Hippocampal formation (tissue), 2 donors: ENCODE measurements around the gene NUB1.

Source experiments
- DNase-seq, 2 donors: peaks; one replicate each; lab custom pipeline; 2025; lab: John Stamatoyannopoulos, UW

The NUB1 gene

GRCh38 chr7:151345576-151346469 lies 4.2 kb downstream of the NUB1 start:
- DNase-seq = no peak

GRCh38 chr7:151346470-151346769 lies 4.8 kb downstream of the NUB1 start:
- no peak for DNase-seq

- no peak for DNase-seq
Measured at GRCh38 chr7:151347200-151347599, 5.6 kb downstream of the NUB1 start.

- DNase-seq = no peak
Measured at GRCh38 chr7:151348970-151349369, 7.4 kb downstream of the NUB1 start.

GRCh38 chr7:151349507-151349853 lies 7.9 kb downstream of the NUB1 start:
- DNase-seq = no peak

- no peak for DNase-seq
Measured at GRCh38 chr7:151351027-151351426, 9.4 kb downstream of the NUB1 start.

- no peak for DNase-seq
Measured at GRCh38 chr7:151351967-151352366, 10.4 kb downstream of the NUB1 start.

GRCh38 chr7:151352512-151352911 lies 10.9 kb downstream of the NUB1 start:
- DNase-seq = no peak

GRCh38 chr7:151361193-151361959 lies 19.8 kb downstream of the NUB1 start:
- DNase-seq = no peak

- no peak for DNase-seq
Measured at GRCh38 chr7:151363182-151363581, 21.6 kb downstream of the NUB1 start.

GRCh38 chr7:151366166-151366879 lies 24.7 kb downstream of the NUB1 start:
- DNase-seq = no peak

- DNase-seq = no peak
Measured at GRCh38 chr7:151366880-151367222, 25.2 kb downstream of the NUB1 start.

GRCh38 chr7:151367284-151367683 lies 25.7 kb downstream of the NUB1 start:
- DNase-seq = no peak

GRCh38 chr7:151368136-151368571 lies 26.5 kb downstream of the NUB1 start:
- peak; percentile 48 to 64 for DNase-seq

GRCh38 chr7:151371266-151371665 lies 29.7 kb downstream of the NUB1 start:
- DNase-seq = no peak

GRCh38 chr7:151372612-151373265 lies 31.1 kb downstream of the NUB1 start:
- no peak for DNase-seq

- DNase-seq = no peak
Measured at GRCh38 chr7:151373599-151373998, 32.0 kb downstream of the NUB1 start.

- DNase-seq = no peak
Measured at GRCh38 chr7:151374139-151374538, 32.5 kb downstream of the NUB1 start.

- DNase-seq = no peak
Measured at GRCh38 chr7:151374726-151375125, 33.1 kb downstream of the NUB1 start.

GRCh38 chr7:151375530-151376217 lies 34.1 kb downstream of the NUB1 start:
- no peak for DNase-seq

GRCh38 chr7:151376218-151376902 lies 34.7 kb downstream of the NUB1 start:
- DNase-seq = no peak
